Measurements from ENCODE around the gene RNF8. TPM values are rescaled to one million over a fixed set of nuclear protein-coding genes. Genes with fewer than 3 reads are reported as not detected.

The RNF8 gene
- total RNA-seq, 1 donor from 2014 or later = 18.7 TPM

DNA sequence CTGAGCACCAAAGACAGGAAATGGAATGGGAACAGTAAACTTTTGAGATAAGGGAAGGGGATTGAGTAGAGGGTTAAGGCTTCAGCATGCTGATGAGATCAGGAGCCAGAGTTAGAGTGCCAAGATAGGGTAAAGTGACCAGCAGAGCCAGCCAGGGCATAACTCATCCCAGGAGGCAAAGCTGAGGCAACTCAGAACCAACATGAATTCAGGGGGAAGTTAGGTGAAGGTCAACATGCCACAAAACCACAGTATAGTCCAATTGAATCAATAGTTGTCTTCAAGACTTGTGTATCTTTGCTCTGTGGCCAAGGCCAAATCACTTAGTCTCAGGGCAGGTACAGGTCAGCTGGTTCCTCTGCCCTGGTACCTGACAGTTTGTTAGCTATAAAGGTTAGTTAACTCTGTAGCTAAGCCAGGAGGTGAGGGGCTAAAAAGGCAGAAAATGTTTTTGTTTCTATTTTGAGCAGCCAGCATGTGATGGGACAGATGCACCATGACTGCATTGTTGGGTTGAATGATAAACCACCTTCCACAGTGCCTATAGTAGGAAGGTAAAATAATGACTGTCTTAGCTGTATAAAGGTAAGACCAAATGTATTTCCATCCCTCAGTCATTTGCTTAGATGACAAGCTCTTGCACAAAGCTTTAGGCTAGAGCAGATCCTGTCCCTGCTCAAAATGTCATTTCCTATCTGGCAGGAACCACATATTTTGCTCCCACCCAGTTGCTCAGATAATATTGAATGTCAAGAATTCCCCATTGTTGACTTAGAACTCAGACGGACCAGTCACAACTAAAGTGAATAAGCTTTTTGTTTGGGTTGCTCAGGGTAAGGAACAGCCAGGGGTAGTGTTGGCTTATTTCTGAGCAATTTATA lies 15.8 kb downstream of the RNF8 start:
- Mint-ChIP-seq H3K4me1 (peaks cover 19% of the 10 kb centered on the region), H3K4me3 (no peak overlapping the region), H3K27me3 (no peaks in the 10 kb centered on the region), H3K27ac (no peak overlapping the region), H3K9me3 (no peaks in the 10 kb centered on the region), H3K36me3 (ENCODE audit: low read depth) (peaks cover 61% of the 10 kb centered on the region)
- TF ChIP-seq, protein P1, sequence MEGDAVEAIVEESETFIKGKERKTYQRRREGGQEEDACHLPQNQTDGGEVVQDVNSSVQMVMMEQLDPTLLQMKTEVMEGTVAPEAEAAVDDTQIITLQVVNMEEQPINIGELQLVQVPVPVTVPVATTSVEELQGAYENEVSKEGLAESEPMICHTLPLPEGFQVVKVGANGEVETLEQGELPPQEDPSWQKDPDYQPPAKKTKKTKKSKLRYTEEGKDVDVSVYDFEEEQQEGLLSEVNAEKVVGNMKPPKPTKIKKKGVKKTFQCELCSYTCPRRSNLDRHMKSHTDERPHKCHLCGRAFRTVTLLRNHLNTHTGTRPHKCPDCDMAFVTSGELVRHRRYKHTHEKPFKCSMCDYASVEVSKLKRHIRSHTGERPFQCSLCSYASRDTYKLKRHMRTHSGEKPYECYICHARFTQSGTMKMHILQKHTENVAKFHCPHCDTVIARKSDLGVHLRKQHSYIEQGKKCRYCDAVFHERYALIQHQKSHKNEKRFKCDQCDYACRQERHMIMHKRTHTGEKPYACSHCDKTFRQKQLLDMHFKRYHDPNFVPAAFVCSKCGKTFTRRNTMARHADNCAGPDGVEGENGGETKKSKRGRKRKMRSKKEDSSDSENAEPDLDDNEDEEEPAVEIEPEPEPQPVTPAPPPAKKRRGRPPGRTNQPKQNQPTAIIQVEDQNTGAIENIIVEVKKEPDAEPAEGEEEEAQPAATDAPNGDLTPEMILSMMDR (IDR thresholded peaks at IDR 0.05) = no peak
- intact Hi-C loops (cut with micrococcal nuclease) = no loop called here
- ChIA-PET POLR2A (interaction anchor here (0.5 kb wide), 1 partner anchor 71 kb away, joined by 3 read pairs; no protein-coding TSS in a partner anchor), CTCF (no interaction called here)
- ATAC-seq (ENCODE audit: low read depth) (no peak), DNase-seq (no peak)

DNA sequence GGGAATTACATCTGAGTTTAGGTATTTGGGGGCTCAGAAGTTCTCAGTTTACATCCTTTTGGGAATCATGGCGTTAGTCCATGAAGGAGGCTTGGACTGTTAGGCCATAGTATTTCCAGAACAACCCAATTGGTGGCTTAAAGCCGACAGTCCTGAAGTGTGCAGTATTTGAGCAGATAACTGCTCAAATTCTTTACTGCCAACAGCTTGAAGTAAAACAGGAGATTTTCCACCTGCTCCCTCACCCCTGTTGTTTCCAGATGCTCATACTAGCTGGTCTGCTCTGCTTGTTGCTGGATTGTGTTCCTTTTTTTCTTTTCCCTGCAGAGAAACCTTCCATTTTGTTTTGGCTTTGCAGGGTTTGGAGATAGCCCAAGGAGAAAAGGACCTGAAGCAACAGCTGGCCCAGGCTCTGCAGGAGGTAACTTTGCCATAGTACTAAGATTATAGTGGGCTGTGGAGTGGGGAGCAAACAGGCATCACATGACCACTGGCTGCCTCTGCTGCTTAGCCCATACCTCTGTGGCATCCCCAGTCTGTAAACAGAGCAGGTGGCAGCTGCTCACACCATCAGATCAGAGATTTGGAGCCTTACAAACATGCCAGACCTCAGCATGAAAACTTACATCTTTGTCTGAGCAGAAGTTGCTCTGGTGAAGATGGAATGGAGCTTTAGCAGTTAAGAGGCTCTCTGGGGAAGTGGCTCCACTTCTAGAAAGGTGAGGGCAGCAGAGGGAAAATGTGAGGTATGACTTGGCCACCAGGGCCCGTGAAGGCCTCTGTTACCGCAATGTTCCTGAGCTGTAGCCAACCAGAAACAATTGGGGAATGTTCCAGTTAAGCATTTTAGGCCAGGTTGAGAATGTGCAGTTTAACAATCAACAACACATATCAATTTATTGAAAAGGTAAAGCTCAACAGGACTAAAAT lies 17.6 kb downstream of the RNF8 start:
- H3K4me3 Mint-ChIP-seq = no peak overlapping the region
- intact Hi-C loops (cut with micrococcal nuclease) = no loop called here
- no peaks in the 10 kb centered on the region for H3K9me3 Mint-ChIP-seq
- TF ChIP-seq, protein P1 (IDR thresholded peaks at IDR 0.05) = no peak
- DNase-seq = no peak
- POLR2A ChIA-PET = no interaction called here
- H3K27ac Mint-ChIP-seq = no peak overlapping the region
- no peaks in the 10 kb centered on the region for H3K27me3 Mint-ChIP-seq
- H3K4me1 Mint-ChIP-seq = peaks cover 36% of the 10 kb centered on the region
- CTCF ChIA-PET = no interaction called here
- H3K36me3 Mint-ChIP-seq (ENCODE audit: low read depth) = peaks cover 58% of the 10 kb centered on the region
- no peak for ATAC-seq (ENCODE audit: low read depth)

DNA sequence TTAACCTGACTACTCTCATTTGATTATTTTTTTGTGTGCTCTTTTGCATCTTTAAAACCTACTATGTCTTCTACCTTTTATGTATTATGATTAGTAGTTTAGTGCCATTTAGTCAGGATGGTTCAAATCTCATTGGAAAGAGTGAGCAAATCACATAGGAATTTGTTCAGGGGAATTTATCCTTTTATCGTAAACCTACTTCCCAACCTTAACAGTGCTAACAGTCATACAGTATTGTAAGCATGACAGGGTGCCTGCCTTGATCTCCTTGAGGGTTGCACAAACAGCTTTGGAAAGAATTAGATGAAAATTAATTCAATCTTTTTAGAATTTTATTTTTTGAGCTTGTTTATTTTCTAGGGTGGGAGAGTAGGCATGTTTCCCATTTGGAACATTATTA lies 18.3 kb downstream of the RNF8 start:
- Mint-ChIP-seq H3K27me3 (no peaks in the 10 kb centered on the region), H3K4me3 (no peak overlapping the region), H3K9me3 (no peaks in the 10 kb centered on the region), H3K36me3 (ENCODE audit: low read depth) (peaks cover 61% of the 10 kb centered on the region), H3K4me1 (peaks cover 42% of the 10 kb centered on the region), H3K27ac (no peak overlapping the region)
- ATAC-seq (ENCODE audit: low read depth) (no peak), DNase-seq (no peak)
- intact Hi-C loops (cut with micrococcal nuclease) = no loop called here
- ChIA-PET CTCF (no interaction called here), POLR2A (no interaction called here)
- TF ChIP-seq, protein P1 (IDR thresholded peaks at IDR 0.05) = no peak

DNA sequence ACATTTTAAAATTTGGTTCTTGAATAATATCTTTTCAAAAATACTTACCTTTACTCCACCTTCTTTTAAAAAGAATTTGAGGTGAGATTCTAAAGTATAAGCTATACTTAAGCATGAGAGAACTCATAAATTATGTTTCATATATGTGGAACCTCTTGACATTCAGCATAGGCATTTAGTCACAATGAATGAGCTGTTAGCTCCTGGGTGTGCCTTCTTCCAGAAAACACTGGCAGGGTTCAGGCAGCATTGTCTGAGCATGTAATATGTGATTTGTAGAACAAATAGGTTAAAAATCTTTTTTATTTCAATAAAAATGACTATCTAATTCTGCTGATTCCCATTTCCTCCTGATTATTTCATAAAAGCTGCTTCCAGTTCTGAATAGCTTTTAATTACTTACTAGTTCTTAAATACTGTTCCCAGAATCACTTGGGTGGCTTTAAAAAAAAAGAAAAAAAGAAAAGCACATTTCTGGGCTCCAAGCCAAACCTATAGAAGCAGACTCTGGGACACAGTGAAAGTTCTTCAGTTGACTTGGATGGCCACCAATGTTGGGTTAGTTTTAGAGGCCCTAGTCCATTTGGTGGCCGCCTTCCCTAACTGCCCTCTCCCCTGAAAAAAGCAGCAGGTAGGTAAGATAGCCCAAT lies 20.2 kb downstream of the RNF8 start:
- ChIA-PET CTCF (interaction anchor here (1.1 kb wide), 1 partner anchor 48 kb away, joined by 4 read pairs; no protein-coding TSS in a partner anchor), POLR2A (interaction anchor here (1.6 kb wide), 1 partner anchor 60 kb away, joined by 4 read pairs; the partner anchor contains the start of gene CMTR1)
- Mint-ChIP-seq H3K9me3 (no peaks in the 10 kb centered on the region), H3K36me3 (ENCODE audit: low read depth) (peaks cover 56% of the 10 kb centered on the region), H3K4me1 (peaks cover 46% of the 10 kb centered on the region), H3K27ac (no peak overlapping the region), H3K27me3 (no peaks in the 10 kb centered on the region), H3K4me3 (no peak overlapping the region)
- ATAC-seq (ENCODE audit: low read depth) (no peak), DNase-seq (no peak)
- TF ChIP-seq, protein P1 (IDR thresholded peaks at IDR 0.05) = no peak
- intact Hi-C loops (cut with micrococcal nuclease) = no loop called here

Measured in activated B cell treated with CpG ODN at 0.5 μM for 24 hours (primary cell).